Thyroid gland (tissue), 4 donors: ENCODE data around the gene COL26A1.

ENCODE experiments used
- CTCF ChIP-seq, 6 experiments: fragments of 200-600 bp in 3 of 6; fragments of 450-650 bp in 3 of 6; sonication (generic) in 3 of 6; IDR thresholded peaks; one replicate each; pipeline ENCODE4 v1.5.1; 2016 to 2019; ENCODE audit warnings: antibody characterized with exemption in 6 of 6, mild to moderate bottlenecking in 2 of 6, inconsistent platforms in 1 of 6, moderate library complexity in 1 of 6
- POLR2A ChIP-seq, 2 donors: fragments of 450-650 bp; IDR thresholded peaks; one replicate each; pipeline ENCODE4 v1.6.1; 2017; ENCODE audit warnings: antibody characterized with exemption in 2 of 2, mild to moderate bottlenecking in 2 of 2, moderate library complexity in 1 of 2

- TF ChIP-seq CTCF (IDR thresholded peaks at IDR 0.05) (no peak), POLR2A (IDR thresholded peaks at IDR 0.05) (no peak)
Measured at GRCh38 chr7:101411508-101411874, 48.8 kb downstream of the COL26A1 start.
